ENCODE measurements around the gene NCOA6.
"Not testable (repeated sequence)": the region's sequence is repeated elsewhere in the genome, so short reads cannot be mapped to it uniquely, and the experiment has no call there.

NCOA6 gene

DNA sequence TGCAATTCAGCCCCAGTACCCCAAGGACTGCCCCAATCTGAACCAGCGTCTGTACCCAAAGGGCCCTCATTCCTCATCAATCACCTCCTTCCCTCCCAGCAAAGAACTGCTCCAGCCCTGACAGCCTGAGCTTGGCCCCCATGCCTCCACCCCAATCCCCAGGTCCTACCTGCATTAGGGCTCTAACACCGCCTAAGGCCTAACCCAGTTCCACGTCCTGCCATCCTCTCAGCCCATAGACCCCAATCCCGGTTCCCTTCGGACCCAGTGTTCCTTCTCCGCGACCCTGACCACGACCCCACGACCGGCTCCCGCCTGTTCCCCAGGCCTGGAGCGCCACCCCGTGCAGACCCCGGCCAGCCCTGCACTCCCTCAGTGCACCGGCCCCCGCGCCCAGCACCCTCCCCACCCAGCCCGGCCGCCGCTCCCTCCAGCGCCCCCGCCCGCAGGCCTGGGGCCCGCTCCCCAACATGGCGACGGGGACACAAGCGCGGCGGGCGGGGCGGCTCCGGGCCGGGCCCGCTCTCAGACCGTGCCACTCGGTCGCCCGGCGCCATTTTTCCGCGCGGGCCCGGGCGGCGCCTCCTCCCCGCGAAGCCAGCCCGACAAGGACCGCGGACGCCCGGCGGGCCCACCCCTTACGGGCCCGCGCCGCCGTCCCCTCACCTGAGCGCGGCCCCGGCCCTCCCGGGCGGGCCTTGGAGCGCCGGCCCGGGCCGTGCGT is 483 bp downstream of the NCOA6 start:
- peak; percentile 56 for DNase-seq

DNA sequence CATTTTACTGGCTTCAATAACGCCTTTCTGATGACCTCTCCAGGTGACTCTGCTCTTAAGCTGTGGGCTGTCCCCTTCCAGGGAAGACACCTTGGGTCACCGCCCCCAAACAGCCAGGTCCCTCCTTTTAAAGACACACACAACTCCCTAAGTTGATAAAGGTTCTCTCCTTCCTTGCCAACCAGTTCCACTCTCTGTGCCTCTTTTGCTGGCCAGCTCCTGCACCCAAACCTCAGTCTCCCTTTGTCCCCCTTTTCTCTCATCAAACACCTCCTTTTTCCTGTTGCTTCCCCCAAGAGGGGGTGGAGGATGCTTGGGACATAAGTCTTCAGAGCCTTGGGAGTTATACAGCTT is 1.0 kb downstream of the NCOA6 start:
- DNase-seq, result peak; percentile 50

DNA sequence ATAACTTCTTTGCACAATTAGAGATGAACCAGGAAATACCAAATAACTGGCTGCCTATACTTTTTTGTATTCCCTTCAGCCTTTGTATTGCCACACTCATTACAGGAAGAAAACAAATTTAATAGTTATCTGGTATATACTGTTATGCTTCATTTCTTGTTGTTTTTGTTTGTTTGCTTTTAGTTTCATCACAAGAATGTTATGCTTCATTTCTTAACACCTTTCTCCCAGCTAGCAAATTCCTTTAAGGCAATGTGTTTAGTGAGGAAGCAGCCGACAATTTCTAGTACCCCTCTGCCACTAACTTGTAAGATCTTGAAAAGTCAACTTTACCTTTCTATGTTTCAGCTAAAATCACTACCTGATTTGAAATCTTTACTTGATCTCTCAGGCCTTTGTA is 1.4 kb downstream of the NCOA6 start:
- DNase-seq, result no peak

DNA sequence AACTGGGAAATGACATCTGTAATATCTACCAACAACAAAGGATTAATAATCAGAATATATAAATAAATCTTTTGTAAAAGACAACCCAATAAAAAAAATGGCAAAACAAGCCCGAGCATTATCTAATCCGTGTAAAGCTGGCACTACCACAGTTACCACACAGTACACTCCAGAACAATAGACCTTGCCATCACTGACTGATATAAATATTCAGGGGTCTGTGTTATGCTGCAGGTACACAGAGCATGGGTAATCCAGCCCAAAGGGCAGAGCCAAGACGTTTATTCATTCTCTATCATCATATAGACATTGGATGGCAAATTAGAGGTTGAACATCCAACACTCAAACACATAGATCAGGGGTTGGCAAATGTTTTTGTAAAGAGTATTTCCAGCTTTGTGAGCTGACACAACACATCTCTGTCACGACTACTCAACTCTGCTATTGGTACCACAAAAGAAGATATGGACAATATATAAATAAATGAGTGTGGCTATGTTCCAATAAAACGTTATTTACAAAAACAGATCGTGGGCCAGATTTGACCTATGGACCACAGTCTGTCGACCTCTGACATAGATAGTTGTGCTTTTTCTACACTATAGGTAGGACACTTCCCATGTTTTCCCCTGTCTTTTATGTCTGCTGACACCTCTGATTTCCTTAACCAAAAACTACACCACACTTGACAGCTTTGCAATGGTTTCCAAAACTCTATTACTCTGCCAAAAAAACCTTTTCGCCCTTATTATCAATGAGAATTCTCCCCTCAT is 4.5 kb downstream of the NCOA6 start:
- DNase-seq, result no peak

DNA sequence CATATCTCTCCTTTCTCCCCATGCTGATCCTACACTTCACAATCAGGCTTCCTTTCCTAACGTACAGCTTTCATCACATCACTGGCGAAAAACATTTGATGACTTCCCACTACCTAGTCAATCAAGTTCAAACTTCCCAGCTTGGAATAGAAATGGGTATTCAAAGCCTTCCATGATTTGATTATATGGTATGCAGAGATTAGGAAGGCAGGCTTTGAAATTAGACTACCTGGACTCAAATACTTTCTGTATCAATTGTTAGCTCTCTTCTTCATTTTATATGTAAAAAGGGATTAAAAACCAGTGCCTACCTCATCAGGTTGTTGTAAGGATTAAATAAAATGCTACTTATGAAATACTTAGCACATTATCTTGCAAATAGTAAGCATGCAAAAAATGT is 7.7 kb downstream of the NCOA6 start:
- no peak for DNase-seq

DNA sequence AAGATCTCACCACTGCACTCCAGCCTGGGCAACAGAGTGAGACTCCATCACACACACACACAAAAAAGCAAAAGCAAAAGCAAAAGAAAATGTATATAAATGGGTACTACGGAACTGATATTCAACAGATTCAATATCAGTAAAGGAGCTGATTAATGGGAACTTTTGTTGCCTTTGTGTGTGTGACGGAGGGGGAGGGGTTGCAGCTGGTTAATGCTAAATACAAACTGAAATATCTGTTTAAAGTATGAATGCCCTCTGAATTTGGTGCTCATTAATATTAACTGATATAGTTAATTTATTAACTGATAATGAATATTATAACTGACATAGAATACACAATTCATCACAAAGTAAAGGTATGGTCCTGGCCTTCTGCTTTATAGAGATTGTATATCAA is 8.4 kb downstream of the NCOA6 start:
- DNase-seq, result no peak

DNA sequence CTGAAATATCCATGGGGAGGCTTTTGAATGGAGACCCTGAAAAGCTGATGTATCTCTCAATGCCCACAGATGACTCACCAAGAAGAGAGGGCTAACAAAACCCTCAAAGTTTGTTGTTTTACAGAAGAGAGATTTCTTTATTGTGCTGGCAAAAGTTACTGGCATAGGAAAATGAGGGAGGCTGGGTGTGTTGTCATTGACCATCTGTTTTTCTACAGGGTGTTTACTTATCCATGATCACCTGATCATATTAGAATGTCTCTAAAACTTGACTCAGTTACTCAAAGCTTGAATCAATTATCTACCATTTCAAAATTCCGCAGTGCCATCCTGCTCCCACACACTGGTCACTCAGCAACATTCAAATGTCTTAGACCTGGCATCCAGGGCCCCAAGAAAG is 9.8 kb downstream of the NCOA6 start:
- no peak for DNase-seq

DNA sequence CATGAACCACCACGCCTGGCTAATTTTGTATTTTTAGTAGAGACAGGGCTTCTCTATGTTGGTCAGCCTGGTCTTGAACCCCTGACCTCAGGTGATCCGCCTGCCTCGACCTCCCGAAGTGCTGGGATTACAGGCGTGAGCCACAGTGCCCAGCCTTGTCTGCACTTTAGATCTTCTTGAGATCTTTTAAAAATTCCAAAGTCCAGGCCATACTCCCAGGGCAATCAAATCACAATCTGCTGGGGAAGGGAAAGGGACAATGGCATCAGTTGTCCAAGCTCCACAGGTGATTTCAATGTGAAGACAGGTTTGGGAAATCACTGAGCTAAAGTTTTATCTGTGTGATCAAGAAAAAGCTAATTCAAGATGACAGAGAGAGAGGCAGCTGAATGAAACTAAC is 16.9 kb downstream of the NCOA6 start:
- DNase-seq, result no peak

DNA sequence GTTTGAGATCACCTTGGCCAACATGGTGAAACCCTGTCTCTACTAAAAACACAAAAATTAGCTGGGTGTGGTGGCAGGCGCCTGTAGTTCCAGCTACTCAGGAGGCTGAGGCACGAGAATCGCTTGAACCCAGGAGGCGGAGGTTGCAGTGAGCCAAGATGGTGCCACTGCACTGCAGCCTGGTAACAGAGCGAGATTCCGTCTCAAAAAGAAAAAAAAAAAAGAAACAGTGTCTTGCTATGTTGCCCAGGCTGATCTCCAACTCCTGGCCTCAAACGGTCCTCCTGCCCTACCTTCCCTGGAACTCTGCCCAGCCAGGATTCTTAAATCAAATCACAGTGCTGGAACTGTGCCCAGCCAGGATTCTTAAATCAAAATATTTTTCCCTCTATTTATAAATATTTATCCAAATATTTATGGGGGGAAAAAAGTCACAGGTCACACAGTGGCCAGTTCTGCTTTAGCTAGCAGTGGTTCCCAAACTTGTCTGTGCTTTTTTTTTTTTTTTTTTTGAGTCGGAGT is 17.4 kb downstream of the NCOA6 start:
- DNase-seq, result not testable (repeated sequence)

DNA sequence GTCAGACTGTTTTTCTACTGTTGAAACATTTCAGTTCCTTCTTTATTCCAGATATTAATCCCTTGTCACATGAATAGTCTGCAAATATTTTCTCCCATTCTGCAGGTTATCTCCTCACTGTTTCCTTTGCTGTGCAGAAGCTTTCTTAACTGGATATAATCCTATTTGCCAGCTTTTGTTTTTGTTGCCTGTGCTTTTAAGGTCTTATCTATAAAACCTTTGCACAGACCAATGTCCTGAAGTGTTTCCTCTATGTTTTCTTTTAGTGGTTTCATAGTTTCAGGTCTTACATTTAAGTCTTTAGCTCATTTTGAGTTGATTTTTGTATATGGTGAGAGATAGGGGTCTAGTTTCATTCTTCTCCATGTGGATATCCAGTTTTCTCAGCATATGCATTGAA is 19.2 kb downstream of the NCOA6 start:
- DNase-seq, result no peak

DNA sequence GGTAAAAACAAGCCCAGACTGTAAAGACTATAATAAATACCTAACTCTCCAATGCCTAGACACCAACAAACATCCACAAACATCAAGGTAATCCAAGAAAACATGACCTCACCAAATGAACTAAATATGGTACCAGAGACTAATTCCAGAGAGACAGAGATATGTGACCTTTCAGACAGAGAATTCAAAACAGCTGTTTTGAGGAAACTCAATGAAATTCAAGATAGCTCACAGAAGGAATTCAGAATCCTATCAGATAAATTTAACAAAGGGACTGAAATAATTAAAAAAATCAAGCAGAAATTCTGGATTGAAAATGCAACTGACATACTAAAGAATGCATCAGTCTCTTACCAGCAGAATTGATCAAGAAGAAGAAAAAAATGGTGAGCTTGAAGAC is 26.6 kb downstream of the NCOA6 start:
- DNase-seq, result no peak

DNA sequence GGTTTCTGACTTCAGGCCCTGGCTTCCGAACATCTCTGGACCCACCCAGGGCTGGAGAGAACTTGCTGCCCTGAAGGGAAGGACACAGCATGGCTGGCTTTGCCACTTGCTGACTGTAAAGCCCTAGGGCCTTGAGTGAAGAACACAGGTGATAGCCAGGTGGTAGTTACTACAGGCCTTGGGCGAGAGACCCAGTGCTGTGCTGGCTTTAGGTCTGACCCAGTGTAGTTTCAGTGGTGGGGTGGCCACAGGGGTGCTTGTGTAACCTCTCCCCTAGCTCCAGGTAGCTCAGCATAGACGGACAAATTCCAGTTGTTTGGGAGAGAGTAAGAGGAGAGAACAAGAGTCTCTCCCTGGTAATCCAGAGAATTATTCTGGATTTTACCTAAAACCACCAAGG is 27.1 kb downstream of the NCOA6 start:
- no peak for DNase-seq

DNA sequence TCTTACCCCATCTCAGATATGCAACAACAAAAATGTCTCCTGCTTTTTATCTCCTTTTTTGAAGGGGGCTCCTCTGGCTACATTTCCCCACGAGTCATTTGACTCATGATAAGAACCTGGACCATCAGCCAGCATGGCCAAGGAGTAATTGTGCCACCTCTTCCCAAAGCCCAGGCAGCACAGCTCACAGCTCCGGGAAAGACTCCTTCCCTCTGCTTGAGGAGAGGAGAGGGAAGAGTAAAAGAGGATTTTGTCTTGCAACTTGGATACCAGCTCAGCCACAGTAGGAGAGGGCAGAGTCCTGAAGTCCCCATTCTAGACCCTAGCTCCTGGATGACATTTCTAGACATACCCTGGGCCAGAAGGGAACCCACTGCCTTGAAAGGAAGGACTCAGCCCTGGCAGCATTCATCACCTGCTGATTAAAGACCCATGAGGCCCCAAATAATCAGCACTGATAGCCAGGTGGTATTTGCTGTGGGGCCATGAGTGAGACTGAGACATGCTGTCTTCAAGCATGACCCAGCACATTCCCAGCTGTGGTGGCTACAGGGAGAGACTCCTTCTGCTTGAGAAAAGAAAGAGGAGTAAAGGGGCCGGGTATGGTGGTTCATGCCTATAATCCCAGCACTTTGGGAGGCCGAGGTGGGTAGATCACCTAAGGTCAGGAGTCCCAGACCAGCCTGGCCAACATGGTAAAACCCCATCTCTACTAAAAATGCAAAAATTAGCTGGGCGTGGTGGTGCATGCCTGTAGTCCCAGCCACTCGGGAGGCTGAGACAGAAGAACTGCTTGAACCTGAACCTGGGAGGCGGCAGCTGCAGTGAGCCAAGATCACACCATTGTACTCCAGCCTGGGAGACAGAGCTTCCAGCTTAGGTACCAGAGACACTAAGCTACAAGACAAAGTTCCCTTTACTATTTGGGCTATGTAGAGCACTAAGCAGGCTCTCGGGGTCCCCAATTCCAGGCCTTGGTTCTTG is 28.1 kb downstream of the NCOA6 start:
- no peak for DNase-seq

DNA sequence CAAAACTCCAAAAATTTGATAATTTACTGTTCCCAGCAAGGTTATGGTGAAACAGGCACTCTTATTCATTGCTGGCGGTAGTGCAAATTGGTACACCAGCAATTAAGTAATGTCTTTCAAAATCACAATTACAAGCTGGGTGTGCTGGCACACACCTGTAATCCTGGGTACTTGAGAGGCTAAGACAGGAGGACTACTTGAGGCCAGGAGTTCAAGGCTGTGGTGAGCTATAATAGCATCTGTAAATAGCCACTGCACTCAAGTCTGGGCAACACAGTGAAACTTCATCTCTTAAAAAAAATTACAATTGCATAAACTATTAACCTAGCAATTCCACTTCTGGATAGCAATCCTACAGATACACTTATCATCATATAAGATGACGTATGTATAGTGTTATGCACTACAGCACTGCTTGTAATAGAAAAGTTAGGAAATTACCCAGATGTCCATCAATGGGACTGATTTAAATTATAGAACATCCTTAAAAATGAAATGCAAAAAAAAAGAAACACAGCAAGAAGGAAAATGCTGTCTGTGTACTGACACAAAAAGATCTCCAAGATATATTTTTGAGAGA is 31.4 kb downstream of the NCOA6 start:
- DNase-seq, result no peak

DNA sequence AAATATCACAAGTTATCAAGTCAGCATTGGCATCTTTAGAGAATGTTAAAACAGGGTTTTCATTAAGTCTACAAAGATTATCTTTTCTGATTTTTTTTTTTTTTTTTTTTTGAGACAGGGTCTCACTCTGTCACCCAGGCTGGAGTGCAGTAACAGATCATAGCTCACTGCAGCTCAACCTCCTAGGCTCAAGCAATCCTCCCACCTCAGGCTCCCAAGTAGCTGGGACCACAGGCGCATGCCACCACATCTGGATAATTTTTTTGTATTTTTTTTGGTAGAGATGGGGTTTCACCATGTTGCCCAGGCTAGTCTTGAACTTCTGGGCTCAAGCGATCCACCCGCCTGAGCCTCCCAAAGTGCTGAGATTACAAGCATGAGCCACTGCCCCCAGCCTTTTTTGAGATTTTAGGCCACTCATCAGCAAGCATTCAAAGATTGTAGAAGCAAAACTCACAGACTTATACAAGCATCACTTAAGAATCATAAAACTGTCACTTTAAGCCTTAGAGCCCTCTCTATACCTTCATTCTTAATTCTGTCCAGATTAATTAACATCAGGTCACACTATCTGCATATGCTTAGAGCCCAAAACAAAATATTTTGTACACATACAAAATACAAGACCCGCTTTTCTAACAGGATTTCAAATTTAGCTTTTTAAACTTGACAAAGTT is 32.6 kb downstream of the NCOA6 start:
- no peak for DNase-seq

DNA sequence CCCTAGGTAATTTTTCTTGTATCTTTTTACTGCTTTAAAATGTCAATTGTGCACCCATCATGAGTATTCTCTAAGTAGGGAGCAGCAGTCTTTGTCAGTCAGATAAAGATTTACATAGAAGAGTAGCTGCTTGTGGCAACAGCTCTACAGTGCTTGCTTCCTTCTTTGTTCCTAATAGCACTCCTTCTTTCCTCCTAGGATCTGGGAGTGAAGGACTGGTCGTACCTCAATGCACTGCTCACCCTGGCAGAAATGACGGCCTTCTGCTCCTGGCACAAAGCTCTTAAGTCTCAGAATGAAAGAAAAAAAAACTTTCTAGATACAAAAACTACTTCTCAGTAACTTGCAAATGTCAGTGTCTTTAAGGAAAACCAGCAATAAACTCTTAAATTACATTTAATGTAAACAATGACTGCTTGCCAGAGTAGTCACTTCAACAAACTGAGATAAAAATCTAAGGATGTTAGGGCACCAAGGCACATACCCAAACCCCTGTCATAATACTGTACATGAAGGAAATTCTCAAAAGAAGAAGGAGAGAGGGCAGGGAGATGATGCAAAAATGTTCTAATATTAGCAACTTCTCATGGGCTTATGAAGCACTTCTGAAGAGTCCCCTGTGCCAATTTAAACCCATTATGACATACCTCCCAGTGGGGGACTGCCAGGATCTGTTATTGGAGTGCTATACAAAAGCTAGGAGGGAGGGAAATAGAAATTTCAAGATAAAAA is 34.0 kb downstream of the NCOA6 start:
- DNase-seq, result no peak

DNA sequence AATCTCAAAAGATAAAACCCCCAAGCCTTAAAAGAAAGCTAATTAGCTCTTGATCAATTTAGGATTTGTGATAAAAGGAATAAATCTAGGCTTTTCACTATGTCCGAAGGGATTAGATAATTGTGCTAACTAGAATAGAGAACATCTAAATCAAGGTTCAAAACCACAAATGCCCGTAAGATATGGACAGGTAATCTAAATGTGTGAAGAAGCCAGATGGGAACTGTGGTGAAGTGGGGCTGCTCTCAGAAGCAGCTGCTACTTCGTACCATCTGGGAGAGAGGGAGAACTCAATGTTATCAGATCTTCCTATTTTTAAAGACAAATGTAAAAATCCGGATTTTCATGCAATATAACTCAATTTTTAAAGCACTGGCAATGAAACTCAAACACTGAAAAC is 44.2 kb downstream of the NCOA6 start:
- DNase-seq, result no peak

DNA sequence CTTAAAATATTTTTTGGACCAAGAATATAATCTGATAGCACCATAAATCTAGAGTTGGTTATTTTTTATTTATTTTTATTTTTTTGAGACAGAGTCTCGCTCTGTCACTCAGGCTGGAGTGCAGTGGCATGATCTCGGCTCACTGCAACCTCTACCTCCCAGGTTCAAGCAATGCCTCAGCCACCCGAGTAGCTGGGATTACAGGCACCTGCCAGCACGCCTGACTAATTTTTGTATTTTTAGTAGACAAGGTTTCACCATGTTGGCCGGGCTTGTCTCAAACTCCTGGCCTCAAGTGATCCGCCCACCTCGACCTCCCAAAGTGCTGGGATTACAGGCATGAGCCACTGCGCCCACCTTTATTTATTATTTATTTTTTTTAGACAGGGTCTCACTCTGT is 45.2 kb downstream of the NCOA6 start:
- not testable (repeated sequence) for DNase-seq

DNA sequence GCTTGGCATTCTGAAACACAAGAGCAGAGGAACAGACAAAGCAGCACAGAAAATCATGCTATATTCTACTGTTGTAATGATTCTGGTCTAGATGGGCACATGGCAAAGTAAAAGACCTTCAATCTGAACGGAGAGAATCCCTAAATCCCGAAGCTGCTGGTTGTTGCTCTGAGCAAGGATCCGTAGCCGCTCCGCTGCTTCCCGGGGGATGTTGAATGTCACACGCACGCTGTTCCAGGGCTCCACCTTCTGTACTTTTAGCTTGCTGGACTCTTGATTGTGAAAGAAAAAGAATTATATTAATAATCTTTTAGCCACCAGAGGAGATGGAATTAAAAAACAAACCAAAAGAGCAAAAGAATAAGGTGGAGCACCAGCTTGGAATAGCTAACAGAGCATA is 49.3 kb downstream of the NCOA6 start:
- no peak for DNase-seq

DNA sequence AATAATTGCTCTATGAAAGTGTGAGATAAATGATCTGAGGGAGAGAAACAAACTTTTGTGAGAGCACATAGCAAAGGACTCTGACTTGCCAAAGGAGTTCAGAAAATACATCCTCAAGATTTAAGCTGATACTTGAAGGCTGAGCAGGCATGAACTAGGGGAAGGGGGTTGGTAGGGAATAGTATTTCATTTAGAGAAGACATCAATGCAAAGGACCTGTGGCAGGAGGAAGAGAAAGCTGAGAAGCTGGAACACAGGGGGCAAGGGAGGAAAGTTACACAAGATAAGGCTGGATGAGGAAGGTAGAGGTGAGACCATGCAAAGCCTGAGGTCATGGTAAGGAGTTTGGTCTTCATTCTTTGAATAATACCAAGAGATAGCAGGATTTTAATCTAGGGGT is 50.6 kb downstream of the NCOA6 start:
- DNase-seq, result no peak

DNA sequence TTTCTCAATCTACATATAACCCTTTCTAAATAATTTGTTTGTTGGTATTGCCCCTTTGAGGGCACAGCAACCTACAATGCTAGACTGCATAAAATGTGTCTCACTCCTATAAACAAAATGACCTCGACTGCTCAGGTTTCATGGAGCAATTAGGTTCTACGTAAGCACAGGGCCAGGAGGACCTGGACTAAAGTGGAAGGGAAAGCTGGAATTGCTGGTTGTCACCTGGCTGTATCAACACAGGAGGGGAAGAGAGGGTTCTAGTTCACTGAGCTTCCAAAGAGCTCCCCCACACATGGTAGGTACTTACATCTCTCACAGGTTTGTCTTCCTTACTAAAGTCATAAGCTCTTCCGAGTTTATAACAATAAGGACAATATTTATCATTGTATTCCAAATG is 51.0 kb downstream of the NCOA6 start:
- no peak for DNase-seq

DNA sequence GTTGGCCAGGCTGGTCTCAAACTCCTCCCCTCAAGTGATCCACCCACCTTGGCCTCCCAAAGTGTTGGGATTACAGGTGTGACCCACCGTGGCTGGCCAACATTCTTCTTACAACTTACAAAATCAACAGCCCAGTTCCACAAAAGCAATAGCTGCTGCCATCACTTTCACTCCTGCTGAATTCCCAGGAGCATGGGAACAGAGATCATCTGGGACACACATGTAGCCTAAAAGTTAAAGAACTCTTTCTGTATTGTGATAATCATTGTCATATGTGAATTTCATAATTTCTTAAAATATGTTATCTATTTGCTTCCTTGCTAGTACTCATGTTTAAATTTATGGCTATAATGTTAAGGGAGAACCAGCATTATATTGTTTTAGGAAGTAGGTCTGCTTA is 51.7 kb downstream of the NCOA6 start:
- no peak for DNase-seq
